22Rv1 (cell line): Measurements from ENCODE around the gene SLC6A3.
"Not testable (repeated sequence)": the region's sequence is repeated elsewhere in the genome, so short reads cannot be mapped to it uniquely, and the experiment has no call there.

Experiments used
- ZFX ChIP-seq: fragments of 450-650 bp; IDR thresholded peaks from 2 replicates; pipeline ENCODE4 v1.6.1; 2017; ENCODE audit warnings: antibody characterized with exemption, borderline replicate concordance
- TF ChIP-seq, protein P1 (sequence below): fragments of 450-650 bp; IDR thresholded peaks from 2 replicates; pipeline ENCODE4 v1.5.1; 2017; ENCODE audit warnings: mild to moderate bottlenecking

DNA sequence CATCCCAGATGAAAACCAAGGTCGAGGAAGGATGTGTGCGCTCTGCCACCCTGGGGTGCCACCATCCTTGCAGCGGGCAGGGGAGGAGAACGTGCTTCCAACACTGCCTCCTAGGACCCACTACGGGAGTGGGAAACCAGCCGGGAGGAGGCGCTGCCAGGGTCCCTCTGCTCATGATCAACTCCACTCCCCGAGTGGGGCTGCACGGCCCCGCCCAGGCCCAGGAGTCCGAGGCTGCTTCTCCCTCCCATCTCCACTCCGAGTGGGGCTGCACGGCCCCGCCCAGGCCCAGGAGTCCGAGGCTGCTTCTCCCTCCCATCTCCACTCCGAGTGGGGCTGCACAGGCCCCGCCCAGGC is 30.3 kb upstream of the SLC6A3 start:
- TF ChIP-seq, protein P1, sequence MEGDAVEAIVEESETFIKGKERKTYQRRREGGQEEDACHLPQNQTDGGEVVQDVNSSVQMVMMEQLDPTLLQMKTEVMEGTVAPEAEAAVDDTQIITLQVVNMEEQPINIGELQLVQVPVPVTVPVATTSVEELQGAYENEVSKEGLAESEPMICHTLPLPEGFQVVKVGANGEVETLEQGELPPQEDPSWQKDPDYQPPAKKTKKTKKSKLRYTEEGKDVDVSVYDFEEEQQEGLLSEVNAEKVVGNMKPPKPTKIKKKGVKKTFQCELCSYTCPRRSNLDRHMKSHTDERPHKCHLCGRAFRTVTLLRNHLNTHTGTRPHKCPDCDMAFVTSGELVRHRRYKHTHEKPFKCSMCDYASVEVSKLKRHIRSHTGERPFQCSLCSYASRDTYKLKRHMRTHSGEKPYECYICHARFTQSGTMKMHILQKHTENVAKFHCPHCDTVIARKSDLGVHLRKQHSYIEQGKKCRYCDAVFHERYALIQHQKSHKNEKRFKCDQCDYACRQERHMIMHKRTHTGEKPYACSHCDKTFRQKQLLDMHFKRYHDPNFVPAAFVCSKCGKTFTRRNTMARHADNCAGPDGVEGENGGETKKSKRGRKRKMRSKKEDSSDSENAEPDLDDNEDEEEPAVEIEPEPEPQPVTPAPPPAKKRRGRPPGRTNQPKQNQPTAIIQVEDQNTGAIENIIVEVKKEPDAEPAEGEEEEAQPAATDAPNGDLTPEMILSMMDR: not testable (repeated sequence)
- not testable (repeated sequence) for TF ChIP-seq ZFX
